Caco-2 (cell line): Measurements from ENCODE around the gene RPL31. TPM values are rescaled to one million over a fixed set of nuclear protein-coding genes. Genes with fewer than 3 reads are reported as not detected.

ENCODE experiments used
- BruUV-seq: library from RNA; stranded (reverse); fragments of 400-500 nt; replicated peaks from 2 replicates; lab custom pipeline; 2021; lab: Mats Ljungman, UMichigan
- CTCF ChIA-PET: fragments of 300-600 bp; sonication (Branson Sonifier 250); formaldehyde crosslinking; loops from one replicate; lab custom pipeline; 2022; ENCODE audit warnings: antibody characterized with exemption; lab: Charles Lee
- POLR2A ChIA-PET: fragments of 300-600 bp; sonication (Branson Sonifier 250); formaldehyde crosslinking; loops from one replicate; lab custom pipeline; 2022; ENCODE audit warnings: antibody characterized with exemption; lab: Charles Lee
- DNase-seq, 2 experiments: peaks; one replicate each; pipeline versions ENCODE4 v3.0.0 to v3.0.0-alpha.2; 2020 to 2022
- H3K27me3 ChIP-seq: replicated peaks from 2 replicates; pipeline ENCODE4 v1.6.0; 2011; ENCODE audit warnings: low read length; ENCODE audit not compliant: control insufficient read depth, insufficient read depth
- H3K36me3 ChIP-seq: 2 replicates; pipeline ENCODE4 v1.5.1; 2011; ENCODE audit warnings: low read length; ENCODE audit not compliant: control insufficient read depth, insufficient read depth
- H3K4me1 ChIP-seq: fragments of 250-450 bp; sonication (Bioruptor Pico); 2 replicates; pipeline ENCODE4 v1.5.1; 2020; ENCODE audit warnings: mild to moderate bottlenecking
- H3K4me3 ChIP-seq: 2 replicates; pipeline ENCODE4 v1.5.1; 2011; ENCODE audit warnings: low read depth, mild to moderate bottlenecking, control low read depth, low read length
- H3K9me3 ChIP-seq: fragments of 250-450 bp; sonication (Bioruptor Pico); 2 replicates; pipeline ENCODE4 v1.5.1; 2020; ENCODE audit warnings: mild to moderate bottlenecking, moderate library complexity
- H3K27ac Mint-ChIP-seq: one replicate; pipeline ENCODE4 v1.8.0; 2022; ENCODE audit warnings: mixed read lengths; ENCODE audit not compliant: unreplicated experiment
- H3K27me3 Mint-ChIP-seq: one replicate; pipeline ENCODE4 v1.8.0; 2022; ENCODE audit warnings: mixed read lengths; ENCODE audit not compliant: insufficient read depth, unreplicated experiment
- H3K36me3 Mint-ChIP-seq: one replicate; pipeline ENCODE4 v1.8.0; 2022; ENCODE audit warnings: mild to moderate bottlenecking, mixed read lengths; ENCODE audit not compliant: insufficient read depth, unreplicated experiment
- H3K4me1 Mint-ChIP-seq: one replicate; pipeline ENCODE4 v1.8.0; 2022; ENCODE audit warnings: low read depth, mixed read lengths; ENCODE audit not compliant: unreplicated experiment
- H3K4me3 Mint-ChIP-seq: one replicate; pipeline ENCODE4 v1.8.0; 2022; ENCODE audit warnings: mild to moderate bottlenecking, moderate library complexity, mixed read lengths; ENCODE audit not compliant: unreplicated experiment
- H3K9me3 Mint-ChIP-seq: one replicate; pipeline ENCODE4 v1.8.0; 2022; ENCODE audit warnings: mixed read lengths; ENCODE audit not compliant: unreplicated experiment
- intact Hi-C: fragments of 100-400 bp; cut with micrococcal nuclease; formaldehyde crosslinking; loops from one replicate; pipeline ENCODE4 v1.10.0; 2022; ENCODE audit not compliant: unreplicated experiment
- total RNA-seq: library from RNA; stranded (reverse); gene quantifications from 2 replicates; pipeline ENCODE4 v1.2.3, GENCODE V29; 2022
- TF ChIP-seq, protein P1 (sequence below), 2 experiments: fragments of 200-600 bp in 1 of 2; IDR thresholded peaks; 1 replicate in 1 of 2; 2 replicates in 1 of 2; pipeline versions ENCODE4 v1.5.1 to v1.8.0; 2011 to 2022; ENCODE audit warnings: antibody characterized with exemption in 1 of 2, control low read depth in 1 of 2, inconsistent platforms in 1 of 2, low read depth in 1 of 2, low read length in 1 of 2, mild to moderate bottlenecking in 1 of 2, moderate library complexity in 1 of 2; ENCODE audit not compliant: insufficient read depth in 1 of 2, severe bottlenecking in 1 of 2, unreplicated experiment in 1 of 2

The RPL31 gene
- total RNA-seq, 1 experiment from 2014 or later: 2,026 TPM

DNA sequence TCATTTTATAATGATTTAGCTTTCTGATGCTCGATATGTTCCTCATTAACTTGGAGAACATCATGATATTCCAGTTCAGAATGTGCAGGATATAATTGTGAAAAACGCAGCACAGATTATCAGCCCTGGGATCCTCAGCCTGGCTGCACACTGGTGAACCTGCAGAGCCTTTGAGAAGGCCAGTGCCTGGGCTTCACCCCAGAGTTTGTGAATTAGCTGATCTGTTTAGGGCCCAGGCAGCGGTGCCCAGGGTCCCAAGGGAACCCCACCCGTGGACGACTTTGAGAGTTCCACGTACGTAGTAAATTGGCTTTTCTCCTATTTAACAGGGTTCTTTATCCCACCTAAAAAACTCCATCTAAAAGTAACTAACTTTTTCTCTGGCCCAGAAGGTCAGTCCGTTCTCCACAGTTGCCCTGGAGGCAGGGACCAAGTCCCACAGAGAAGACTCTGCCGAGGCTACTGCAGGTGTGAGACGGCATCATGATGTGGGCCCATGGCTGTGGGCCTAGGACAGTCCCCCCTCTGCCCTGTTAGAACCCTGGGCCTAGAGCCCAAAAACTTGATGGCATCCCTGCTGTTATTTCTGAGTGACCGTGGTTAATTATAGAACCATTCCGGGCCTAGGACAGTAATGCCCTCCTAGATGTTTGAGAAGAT is 39.6 kb upstream of the RPL31 start:
- BruUV-seq: no TSS peak
- Mint-ChIP-seq H3K36me3 (no peaks in the 10 kb centered on the region), H3K4me3 (no peak overlapping the region), H3K4me1 (no peaks in the 10 kb centered on the region), H3K27ac (no peak overlapping the region), H3K9me3 (no peaks in the 10 kb centered on the region), H3K27me3 (no peaks in the 10 kb centered on the region)
- no peak for DNase-seq
- TF ChIP-seq, protein P1, sequence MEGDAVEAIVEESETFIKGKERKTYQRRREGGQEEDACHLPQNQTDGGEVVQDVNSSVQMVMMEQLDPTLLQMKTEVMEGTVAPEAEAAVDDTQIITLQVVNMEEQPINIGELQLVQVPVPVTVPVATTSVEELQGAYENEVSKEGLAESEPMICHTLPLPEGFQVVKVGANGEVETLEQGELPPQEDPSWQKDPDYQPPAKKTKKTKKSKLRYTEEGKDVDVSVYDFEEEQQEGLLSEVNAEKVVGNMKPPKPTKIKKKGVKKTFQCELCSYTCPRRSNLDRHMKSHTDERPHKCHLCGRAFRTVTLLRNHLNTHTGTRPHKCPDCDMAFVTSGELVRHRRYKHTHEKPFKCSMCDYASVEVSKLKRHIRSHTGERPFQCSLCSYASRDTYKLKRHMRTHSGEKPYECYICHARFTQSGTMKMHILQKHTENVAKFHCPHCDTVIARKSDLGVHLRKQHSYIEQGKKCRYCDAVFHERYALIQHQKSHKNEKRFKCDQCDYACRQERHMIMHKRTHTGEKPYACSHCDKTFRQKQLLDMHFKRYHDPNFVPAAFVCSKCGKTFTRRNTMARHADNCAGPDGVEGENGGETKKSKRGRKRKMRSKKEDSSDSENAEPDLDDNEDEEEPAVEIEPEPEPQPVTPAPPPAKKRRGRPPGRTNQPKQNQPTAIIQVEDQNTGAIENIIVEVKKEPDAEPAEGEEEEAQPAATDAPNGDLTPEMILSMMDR (IDR thresholded peaks at IDR 0.05; ENCODE audit: insufficient read depth in 1 of 2, low read depth in 1 of 2, low read length in 1 of 2, severe bottlenecking in 1 of 2, unreplicated experiment in 1 of 2): no peak
- intact Hi-C loops: no loop called here
- H3K4me1 ChIP-seq: no peaks in the 10 kb centered on the region
- no peaks in the 10 kb centered on the region for H3K27me3 ChIP-seq
- H3K4me3 ChIP-seq: no peak overlapping the region
- no peaks in the 10 kb centered on the region for H3K9me3 ChIP-seq
- POLR2A ChIA-PET: no interaction called here
- no peaks in the 10 kb centered on the region for H3K36me3 ChIP-seq
- CTCF ChIA-PET: no interaction called here

- ChIA-PET CTCF (no interaction called here), POLR2A (no interaction called here)
- Histone ChIP-seq H3K4me3 (no peak overlapping the region), H3K9me3 (no peaks in the 10 kb centered on the region), H3K27me3 (no peaks in the 10 kb centered on the region), H3K4me1 (no peaks in the 10 kb centered on the region), H3K36me3 (no peaks in the 10 kb centered on the region)
- no TSS peak for BruUV-seq
- TF ChIP-seq, protein P1 (IDR thresholded peaks at IDR 0.05; ENCODE audit: insufficient read depth in 1 of 2, low read depth in 1 of 2, low read length in 1 of 2, severe bottlenecking in 1 of 2, unreplicated experiment in 1 of 2): no peak
- H3K27ac Mint-ChIP-seq: no peak overlapping the region
- intact Hi-C loops: no loop called here
- no peak overlapping the region for H3K4me3 Mint-ChIP-seq
- no peaks in the 10 kb centered on the region for H3K9me3 Mint-ChIP-seq
- DNase-seq: no peak
- H3K36me3 Mint-ChIP-seq: no peaks in the 10 kb centered on the region
- H3K27me3 Mint-ChIP-seq: no peaks in the 10 kb centered on the region
- H3K4me1 Mint-ChIP-seq: no peaks in the 10 kb centered on the region
Observed at GRCh38 chr2:100963026-100963375, 39.1 kb upstream of the RPL31 start.

DNA sequence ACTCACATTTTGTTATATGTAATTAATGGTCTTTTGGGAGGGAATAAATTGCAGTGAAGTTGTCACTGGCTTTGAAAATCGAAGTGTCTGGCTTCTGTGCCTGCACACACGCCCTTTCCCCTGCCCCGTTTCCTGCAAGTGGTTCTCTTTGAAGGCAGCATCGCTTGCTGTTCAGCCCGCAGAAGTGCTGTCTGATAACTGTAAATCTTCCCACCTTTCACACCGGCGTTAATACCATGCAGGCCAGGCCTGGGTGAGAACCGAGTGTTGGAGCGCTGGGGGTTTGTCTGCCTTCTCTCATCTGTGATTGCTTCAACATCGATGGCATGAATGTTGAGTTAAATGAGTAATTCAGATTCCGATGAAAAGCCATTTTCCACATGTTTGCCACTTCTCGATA is 37.9 kb upstream of the RPL31 start:
- Mint-ChIP-seq H3K27ac (no peak overlapping the region), H3K27me3 (no peaks in the 10 kb centered on the region), H3K4me1 (no peaks in the 10 kb centered on the region), H3K4me3 (no peak overlapping the region), H3K36me3 (no peaks in the 10 kb centered on the region), H3K9me3 (no peaks in the 10 kb centered on the region)
- Histone ChIP-seq H3K4me1 (no peaks in the 10 kb centered on the region), H3K9me3 (no peaks in the 10 kb centered on the region), H3K27me3 (no peaks in the 10 kb centered on the region), H3K36me3 (no peaks in the 10 kb centered on the region), H3K4me3 (no peak overlapping the region)
- TF ChIP-seq, protein P1 (IDR thresholded peaks at IDR 0.05; ENCODE audit: insufficient read depth in 1 of 2, low read depth in 1 of 2, low read length in 1 of 2, severe bottlenecking in 1 of 2, unreplicated experiment in 1 of 2): no peak
- no peak for DNase-seq
- CTCF ChIA-PET: no interaction called here
- POLR2A ChIA-PET: no interaction called here
- no TSS peak for BruUV-seq
- intact Hi-C loops: no loop called here
